Tibial nerve (tissue), 4 donors: ENCODE measurements around the gene SIM2. TPM values are rescaled to one million over a fixed set of nuclear protein-coding genes. Genes with fewer than 3 reads are reported as not detected.

Experiments used
- DNase-seq, 2 donors: peaks; one replicate each; pipeline ENCODE4 v3.0.0-alpha.2; 2019; ENCODE audit warnings: low spot score in 2 of 2
- H3K27ac ChIP-seq, 4 donors: fragments of 200-600 bp; sonication (generic) in 3 of 4; one replicate each; pipeline ENCODE4 v1.5.1; 2017 to 2019; ENCODE audit warnings: mild to moderate bottlenecking in 1 of 4
- H3K27me3 ChIP-seq, 2 donors: fragments of 200-600 bp; sonication (generic) in 1 of 2; one replicate each; pipeline versions ENCODE4 v1.5.1 to v1.6.0; 2017 to 2019
- H3K36me3 ChIP-seq, 3 donors: fragments of 200-600 bp; sonication (generic); one replicate each; pipeline ENCODE4 v1.5.1; 2018 to 2019
- H3K4me1 ChIP-seq, 4 donors: fragments of 200-600 bp; sonication (generic) in 3 of 4; one replicate each; pipeline ENCODE4 v1.5.1; 2017 to 2019
- H3K4me3 ChIP-seq, 4 donors: fragments of 200-600 bp; sonication (generic) in 3 of 4; one replicate each; pipeline ENCODE4 v1.5.1; 2017 to 2019; ENCODE audit warnings: mild to moderate bottlenecking in 1 of 4, moderate library complexity in 1 of 4
- H3K9me3 ChIP-seq, 4 donors: fragments of 200-600 bp; sonication (generic) in 3 of 4; one replicate each; pipeline ENCODE4 v1.5.1; 2017 to 2019
- CTCF ChIP-seq, 5 experiments: fragments of 200-600 bp in 3 of 5; fragments of 450-650 bp in 2 of 5; sonication (generic) in 3 of 5; IDR thresholded peaks; one replicate each; pipeline ENCODE4 v1.5.1; 2016 to 2019; ENCODE audit warnings: antibody characterized with exemption in 5 of 5, mild to moderate bottlenecking in 3 of 5, moderate library complexity in 2 of 5
- EP300 ChIP-seq, 2 donors: sonication (generic); formaldehyde crosslinking; IDR thresholded peaks; one replicate each; pipeline ENCODE4 v1.6.1; 2017; ENCODE audit warnings: antibody characterized with exemption in 2 of 2, mild to moderate bottlenecking in 1 of 2
- POLR2A ChIP-seq, 2 donors: fragments of 450-650 bp; IDR thresholded peaks; one replicate each; pipeline ENCODE4 v1.6.1; 2017; ENCODE audit warnings: antibody characterized with exemption in 2 of 2, mild to moderate bottlenecking in 2 of 2, moderate library complexity in 2 of 2
- WGBS, 2 donors: methylation state at CpG; one replicate each; pipeline ENCODE4 v1.1.5; 2018; 5-methylcytosine and 5-hydroxymethylcytosine counted together
- total RNA-seq, 4 donors: library from RNA; depleted of rRNA; stranded (reverse); fragments of >200 nt; gene quantifications; one replicate each; pipeline ENCODE4 v1.1.0, GENCODE V29; 2016

Gene SIM2
- total RNA-seq, 4 donors from 2014 or later, result not detected

DNA sequence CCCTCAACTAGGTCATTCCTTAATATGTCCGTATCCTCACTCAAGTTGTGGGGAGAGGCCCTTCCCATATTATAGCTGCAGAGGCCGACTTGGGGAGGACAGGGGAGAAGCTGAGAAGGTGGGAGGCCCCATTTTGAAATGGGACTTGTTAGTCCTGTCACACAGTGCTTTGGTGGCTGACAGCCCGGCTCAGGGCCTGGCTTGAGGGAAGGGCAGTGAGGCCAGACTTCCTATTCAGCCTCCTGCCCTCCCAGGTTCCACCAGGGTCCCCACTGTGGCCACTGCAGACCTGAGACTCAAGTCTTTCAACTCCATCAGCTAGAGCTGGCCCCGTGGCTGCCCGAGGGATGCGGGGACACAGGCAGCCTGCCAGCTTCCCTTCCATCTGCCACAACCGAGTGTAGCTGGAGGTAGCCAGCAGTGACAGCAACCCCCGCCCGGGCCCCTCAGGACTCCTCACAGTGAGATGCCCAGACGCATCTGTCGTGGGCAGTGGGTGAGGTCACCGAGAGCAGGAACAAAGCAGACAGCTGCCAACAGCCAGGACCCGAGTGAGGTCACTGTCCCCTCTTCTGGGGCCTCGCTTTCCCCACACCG is 36.9 kb downstream of the SIM2 start:
- Histone ChIP-seq H3K9me3 (peaks cover 0 to 11% (median 0%) of the 10 kb centered on the region in 4 donors), H3K27ac (no peak overlapping the region), H3K36me3 (no peaks in the 10 kb centered on the region), H3K4me3 (no peak overlapping the region), H3K27me3 (peaks cover 0 to 18% of the 10 kb centered on the region in 2 donors), H3K4me1 (no peaks in the 10 kb centered on the region)
- DNase-seq, result no peak
- TF ChIP-seq POLR2A (IDR thresholded peaks at IDR 0.05) (no peak), EP300 (IDR thresholded peaks at IDR 0.05) (no peak), CTCF (IDR thresholded peaks at IDR 0.05) (no peak)
- WGBS, 2 donors, result 62 to 71% methylated on average over 13 to 15 of the region's 15 CpGs

- H3K36me3 ChIP-seq, result no peaks in the 10 kb centered on the region
- H3K27me3 ChIP-seq, result peaks cover 0 to 16% of the 10 kb centered on the region in 2 donors
- DNase-seq, result no peak
- TF ChIP-seq EP300 (IDR thresholded peaks at IDR 0.05), result no peak
- TF ChIP-seq CTCF (IDR thresholded peaks at IDR 0.05), result no peak
- no peak for TF ChIP-seq POLR2A (IDR thresholded peaks at IDR 0.05)
- no peak overlapping the region for H3K27ac ChIP-seq
- WGBS, 2 donors, result 69 to 73% methylated on average over 12 of the region's 12 CpGs
- H3K4me1 ChIP-seq, result no peaks in the 10 kb centered on the region
- H3K9me3 ChIP-seq, result peaks cover 0 to 11% (median 0%) of the 10 kb centered on the region in 4 donors
- H3K4me3 ChIP-seq, result no peak overlapping the region
These were observed 39.7 kb downstream of the SIM2 start for GRCh38 chr21:36738489-36739126.

GRCh38 chr21:36741506-36741905 is 42.6 kb downstream of the SIM2 start:
- Histone ChIP-seq H3K27me3 (peaks cover 0 to 25% of the 10 kb centered on the region in 2 donors), H3K36me3 (no peaks in the 10 kb centered on the region), H3K4me1 (no peaks in the 10 kb centered on the region), H3K9me3 (no peaks in the 10 kb centered on the region), H3K4me3 (no peak overlapping the region), H3K27ac (no peak overlapping the region)
- no peak for TF ChIP-seq POLR2A (IDR thresholded peaks at IDR 0.05)
- 91% methylated on average over 21 of the region's 21 CpGs for WGBS, 2 donors
- no peak for DNase-seq

GRCh38 chr21:36743008-36743407 is 44.1 kb downstream of the SIM2 start:
- Histone ChIP-seq H3K4me3 (no peak overlapping the region), H3K27ac (no peak overlapping the region), H3K27me3 (peaks cover 0 to 26% of the 10 kb centered on the region in 2 donors), H3K36me3 (no peaks in the 10 kb centered on the region), H3K4me1 (peaks cover 0 to 8% (median under 1%) of the 10 kb centered on the region in 4 donors), H3K9me3 (no peaks in the 10 kb centered on the region)
- TF ChIP-seq CTCF (IDR thresholded peaks at IDR 0.05), result no peak
- no peak for TF ChIP-seq POLR2A (IDR thresholded peaks at IDR 0.05)
- no peak for TF ChIP-seq EP300 (IDR thresholded peaks at IDR 0.05)
- no peak for DNase-seq
- 81 to 85% methylated on average over 6 to 7 of the region's 7 CpGs for WGBS, 2 donors

DNA sequence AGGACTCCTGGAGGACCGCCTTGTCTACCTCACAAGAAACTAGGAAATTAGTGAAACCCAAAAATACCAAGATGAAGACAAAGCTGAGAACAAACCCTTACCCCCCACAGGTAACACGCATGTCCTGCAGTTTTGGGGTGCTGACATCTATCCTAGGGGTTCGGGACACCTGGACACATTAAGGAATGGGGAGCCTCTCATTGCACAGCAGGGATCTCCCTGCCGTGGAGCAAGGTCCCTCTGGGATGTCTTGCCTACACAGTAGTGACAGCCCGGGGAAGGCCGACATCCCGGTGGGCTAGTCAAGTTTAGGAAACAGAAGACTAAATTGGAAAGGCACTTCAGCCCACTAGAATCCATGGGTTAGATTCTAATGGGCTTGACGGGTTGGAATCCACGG is 44.5 kb downstream of the SIM2 start:
- H3K4me1 ChIP-seq, result peaks cover 0 to 11% (median 2%) of the 10 kb centered on the region in 4 donors
- no peaks in the 10 kb centered on the region for H3K9me3 ChIP-seq
- TF ChIP-seq EP300 (IDR thresholded peaks at IDR 0.05), result no peak
- no peak for TF ChIP-seq CTCF (IDR thresholded peaks at IDR 0.05)
- TF ChIP-seq POLR2A (IDR thresholded peaks at IDR 0.05), result no peak
- no peak for DNase-seq
- 91 to 92% methylated on average over 9 of the region's 9 CpGs for WGBS, 2 donors
- H3K27ac ChIP-seq, result no peak overlapping the region
- H3K4me3 ChIP-seq, result no peak overlapping the region
- H3K36me3 ChIP-seq, result no peaks in the 10 kb centered on the region
- peaks cover 0 to 29% of the 10 kb centered on the region in 2 donors for H3K27me3 ChIP-seq
